ENCODE results near the gene SBF2.

- TF ChIP-seq POLR2AphosphoS5 (IDR thresholded peaks at IDR 0.05) (peak in 1 of 3 donors; percentile 73), POLR2A (IDR thresholded peaks at IDR 0.05) (no peak), CTCF (IDR thresholded peaks at IDR 0.05 in 8 of 11, conservative IDR thresholded peaks at IDR 0.05 in 3 of 11) (no peak)
These were observed 15.4 kb upstream of the SBF2 start for GRCh38 chr11:10309163-10310093.

Data from spleen (tissue), 7 donors.